ENCODE results near the gene KSR1. TPM values are rescaled to one million over a fixed set of nuclear protein-coding genes. Genes with fewer than 3 reads are reported as not detected.
"Not testable (repeated sequence)": the region's sequence is repeated elsewhere in the genome, so short reads cannot be mapped to it uniquely, and the experiment has no call there.

The KSR1 gene
- polyA plus RNA-seq, 5 donors = 50.0 to 72.7 (median 53.4) TPM

DNA sequence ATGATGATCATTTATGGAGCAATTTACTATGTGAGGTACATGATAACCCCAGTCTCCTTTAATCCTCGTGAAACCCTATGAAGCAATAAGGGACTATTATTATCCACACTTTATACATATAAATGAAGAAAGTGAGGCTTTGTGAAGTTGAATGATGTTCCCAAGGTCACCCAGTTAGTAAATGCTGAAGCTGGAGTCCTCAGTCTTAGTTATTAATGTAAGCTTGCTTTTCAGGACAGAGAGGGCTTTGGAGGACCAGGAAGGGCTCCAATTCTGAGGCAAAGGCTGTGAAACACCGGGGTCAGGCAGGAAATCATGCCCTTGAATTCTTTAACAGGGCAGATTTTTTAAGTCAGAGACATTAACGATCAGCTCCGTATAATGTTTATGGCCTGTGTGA lies 36.8 kb downstream of the KSR1 start:
- DNase-seq = no peak

- DNase-seq = peak; percentile 69 to 77
Measured at GRCh38 chr17:27494192-27495091, 38.2 kb downstream of the KSR1 start.

DNA sequence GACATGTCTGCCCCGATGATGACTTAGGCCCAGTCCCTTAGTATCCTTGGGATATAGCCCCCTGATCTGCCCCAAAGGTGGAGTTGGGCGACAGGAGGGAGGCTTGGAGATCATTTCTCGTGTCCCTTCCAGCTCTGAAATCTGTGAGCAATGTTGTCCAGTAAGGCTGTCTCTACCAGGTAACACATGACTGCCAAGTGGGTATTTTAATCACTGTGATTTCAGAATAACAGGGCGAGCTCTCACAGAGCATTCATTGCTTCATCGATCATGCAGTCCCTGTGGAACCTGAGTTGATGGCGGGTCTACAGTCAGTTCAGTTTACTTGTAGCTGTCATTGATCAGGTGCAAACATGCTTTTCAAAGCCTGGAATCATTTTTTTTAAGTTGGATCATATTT lies 39.2 kb downstream of the KSR1 start:
- DNase-seq = no peak

DNA sequence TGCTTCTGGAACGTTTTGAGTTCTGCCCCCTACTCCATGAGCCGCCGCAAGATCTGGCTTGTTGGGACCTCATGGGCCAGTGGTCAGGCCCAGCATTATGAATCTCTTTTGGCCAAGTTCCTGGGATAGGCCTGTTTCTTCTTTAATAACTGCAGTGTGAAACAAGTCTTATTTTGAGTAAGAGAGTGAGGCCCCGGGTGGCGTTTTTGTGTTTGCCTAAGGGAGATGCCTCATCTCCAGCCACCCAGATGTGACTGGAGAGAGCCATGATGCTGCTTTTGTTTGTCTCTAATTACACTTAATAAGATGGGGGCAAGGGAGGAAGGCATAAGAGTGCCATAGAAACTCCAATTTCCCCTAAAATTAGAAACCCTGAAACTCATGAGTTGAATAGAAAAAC lies 39.8 kb downstream of the KSR1 start:
- DNase-seq = no peak

- peak; percentile 52 to 56 for DNase-seq
Measured at GRCh38 chr17:27496437-27496943, 40.2 kb downstream of the KSR1 start.

DNA sequence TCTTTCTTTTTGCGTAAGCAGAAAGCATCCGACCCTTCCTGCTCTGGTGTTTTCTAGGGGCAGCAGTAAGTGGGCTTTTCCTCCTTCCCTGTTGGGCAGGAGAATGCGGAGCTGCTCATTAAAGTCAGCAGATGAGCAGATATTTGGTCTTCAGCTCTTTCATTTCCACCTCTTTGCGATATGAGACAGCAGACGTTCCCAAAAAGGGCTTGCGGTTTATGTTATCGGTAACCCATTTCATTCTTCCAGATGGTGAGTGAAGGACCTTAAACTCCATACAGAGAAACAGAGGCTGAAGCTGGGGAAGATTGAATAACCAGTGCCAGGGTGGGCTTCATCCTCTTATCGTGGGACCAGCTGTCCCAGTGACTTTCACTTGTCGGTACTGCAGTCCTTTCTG lies 40.7 kb downstream of the KSR1 start:
- no peak for DNase-seq

GRCh38 chr17:27497696-27498095 lies 41.4 kb downstream of the KSR1 start:
- no peak for DNase-seq

DNA sequence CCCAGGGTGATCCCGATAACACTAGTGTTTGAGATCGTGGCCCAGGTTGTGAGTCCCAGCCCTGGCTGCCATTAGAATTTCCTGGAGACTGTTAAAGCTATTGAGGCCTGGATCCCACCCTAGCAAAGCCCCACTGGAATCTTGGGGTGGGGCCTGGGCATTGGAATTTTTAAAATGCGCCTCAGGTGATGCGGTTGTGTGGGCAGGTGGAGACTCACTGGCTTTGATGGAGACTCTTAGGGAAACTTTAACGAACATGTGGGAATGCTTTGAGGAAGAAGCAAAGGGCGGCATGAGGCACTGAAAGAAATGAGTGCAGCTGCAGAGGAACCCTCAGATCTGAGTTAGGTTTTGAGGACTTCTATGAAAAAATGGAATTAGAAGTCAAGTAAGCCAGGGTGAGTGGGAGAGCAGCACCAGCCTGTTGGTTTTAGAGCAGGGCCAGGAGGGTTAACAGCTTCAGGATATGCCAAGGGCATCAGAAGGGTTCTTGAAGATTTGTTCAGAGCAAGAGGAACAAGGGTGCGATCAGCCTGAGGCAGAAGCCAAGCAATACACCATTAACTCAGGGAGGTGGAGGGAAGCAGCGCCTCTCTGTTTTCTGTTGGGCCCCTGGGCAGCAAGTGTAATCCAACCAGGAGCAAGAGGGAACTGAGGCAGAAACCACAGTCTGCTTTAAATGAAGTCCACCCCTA lies 42.5 kb downstream of the KSR1 start:
- DNase-seq = no peak

GRCh38 chr17:27499451-27500265 lies 43.4 kb downstream of the KSR1 start:
- DNase-seq = no peak

- not testable (repeated sequence) for DNase-seq
Measured at GRCh38 chr17:27501338-27501737, 45.1 kb downstream of the KSR1 start.

GRCh38 chr17:27502526-27503324 lies 46.5 kb downstream of the KSR1 start:
- DNase-seq = peak; percentile 46 to 49

GRCh38 chr17:27503611-27504010 lies 47.4 kb downstream of the KSR1 start:
- no peak for DNase-seq

- DNase-seq = no peak
Measured at GRCh38 chr17:27504188-27504995, 48.1 kb downstream of the KSR1 start.

DNA sequence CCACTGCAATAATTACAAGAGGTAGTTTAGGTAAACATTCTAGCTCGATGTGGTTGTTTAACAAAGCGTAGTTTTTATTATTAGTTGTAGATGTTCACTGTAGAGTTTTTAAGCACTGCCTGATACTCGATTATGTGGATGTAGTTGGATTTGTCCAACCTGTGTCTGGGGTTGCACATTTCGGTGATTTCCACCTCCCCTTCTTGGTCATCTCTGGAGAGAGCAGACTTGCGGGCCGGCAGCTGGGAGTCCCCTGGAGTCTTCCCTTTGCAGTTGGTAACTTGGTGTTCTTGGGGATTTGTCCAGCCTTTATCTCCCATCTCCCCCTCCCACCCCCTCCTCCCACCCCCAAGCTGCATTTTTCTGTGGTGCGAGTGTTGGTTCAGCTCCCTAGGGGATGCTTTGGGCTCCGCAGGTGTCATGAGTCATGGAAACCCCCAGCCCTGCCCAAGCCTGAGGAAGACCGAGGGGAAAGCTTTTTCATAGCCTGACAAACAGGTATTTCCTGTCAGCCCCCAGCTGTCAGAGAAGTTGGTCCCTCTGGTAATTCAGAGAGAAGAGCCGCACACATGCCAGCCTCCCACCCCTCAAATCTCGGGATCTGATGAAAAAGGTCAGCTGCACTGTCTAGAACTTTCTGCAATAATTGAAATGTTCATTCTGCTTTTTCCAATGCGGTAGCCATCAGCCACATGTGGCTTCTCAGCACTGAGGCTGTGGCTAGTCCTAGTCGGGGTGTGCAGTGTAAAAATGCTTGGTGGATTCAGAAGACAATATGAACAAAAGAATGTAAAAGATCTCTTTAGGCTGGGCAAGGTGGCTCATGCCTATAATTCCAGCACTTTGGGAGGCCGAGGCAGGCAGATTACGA lies 50.3 kb downstream of the KSR1 start:
- no peak for DNase-seq

GRCh38 chr17:27511168-27511883 lies 55.1 kb downstream of the KSR1 start:
- no peak for DNase-seq

DNA sequence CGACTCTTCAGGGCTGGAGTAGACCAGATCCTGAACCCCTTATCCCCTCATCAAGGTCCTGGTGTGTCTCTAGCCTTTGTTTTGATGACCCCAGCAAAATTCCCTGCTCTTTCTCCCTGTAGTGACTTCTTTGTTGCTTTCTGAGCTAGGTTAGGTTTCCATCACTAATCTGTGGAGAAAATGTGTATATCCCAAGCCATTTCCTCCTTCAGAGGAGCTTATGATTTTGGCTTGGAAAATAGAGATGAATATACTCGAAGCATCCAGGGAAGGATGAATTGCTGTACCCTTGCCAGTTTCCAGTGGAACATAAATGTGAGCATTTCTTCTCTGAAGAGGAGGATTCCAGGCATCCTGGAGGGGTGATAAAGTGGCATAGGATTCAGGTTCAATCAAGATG lies 55.8 kb downstream of the KSR1 start:
- no peak for DNase-seq

DNA sequence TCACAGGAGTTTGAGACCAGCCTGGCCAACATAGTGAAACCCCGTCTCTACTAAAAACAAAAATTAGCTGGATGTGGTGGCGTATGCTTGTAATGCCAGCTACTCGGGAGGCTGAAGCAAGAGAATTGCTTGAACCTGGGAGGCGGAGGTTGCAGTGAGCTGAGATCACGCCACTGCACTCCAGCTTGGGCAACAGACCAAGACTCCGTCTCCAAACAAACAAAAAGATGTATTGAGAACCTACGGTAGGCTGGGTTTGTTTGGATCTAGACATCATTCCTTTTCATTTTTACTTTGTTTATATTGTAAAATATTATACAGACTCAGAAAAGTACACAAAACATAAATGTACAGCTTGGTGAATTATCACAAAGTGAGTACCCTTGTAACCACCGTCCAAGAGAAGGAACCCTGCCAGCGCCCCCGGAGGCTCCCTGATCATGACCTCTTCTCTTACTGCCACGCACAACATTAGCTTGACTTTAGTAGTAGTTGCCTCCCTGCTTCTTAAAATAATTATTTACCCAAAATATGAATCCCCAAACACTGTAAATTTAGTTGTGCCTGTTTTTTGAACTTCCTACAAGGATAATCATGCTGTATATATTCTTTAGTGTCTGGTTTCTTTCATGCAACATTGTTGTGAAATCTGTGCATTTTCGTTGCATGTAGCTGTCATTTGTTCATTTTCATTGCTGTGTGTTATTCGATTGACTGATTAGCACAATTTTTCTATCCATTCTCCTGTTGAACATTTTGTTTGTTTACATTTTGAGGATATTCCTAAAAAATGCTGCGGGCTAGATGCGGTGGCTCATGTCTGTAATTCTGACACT lies 56.5 kb downstream of the KSR1 start:
- DNase-seq = no peak

- DNase-seq = no peak
Measured at GRCh38 chr17:27513849-27514248, 57.6 kb downstream of the KSR1 start.

Data from right lung (tissue), 5 donors.